Subcutaneous abdominal adipose tissue (tissue), 5 donors: Measurements from ENCODE around the gene C1orf21.

Source experiments
- H3K27ac ChIP-seq: one replicate; pipeline ENCODE4 v1.7.0; 2013; ENCODE audit warnings: low read depth, mild to moderate bottlenecking, inconsistent platforms, low read length, moderate library complexity
- H3K27me3 ChIP-seq, 5 donors: one replicate each; pipeline ENCODE4 v1.7.0; 2013; ENCODE audit warnings: low read length in 5 of 5, inconsistent platforms in 1 of 5; ENCODE audit not compliant: control insufficient read depth in 5 of 5, insufficient read depth in 4 of 5
- H3K36me3 ChIP-seq, 5 donors: one replicate each; pipeline ENCODE4 v1.7.0; 2013; ENCODE audit warnings: low read length in 5 of 5; ENCODE audit not compliant: control insufficient read depth in 5 of 5, insufficient read depth in 5 of 5
- H3K4me1 ChIP-seq, 5 donors: one replicate each; pipeline ENCODE4 v1.7.0; 2013; ENCODE audit warnings: low read length in 5 of 5, mild to moderate bottlenecking in 3 of 5, moderate library complexity in 1 of 5; ENCODE audit not compliant: control insufficient read depth in 5 of 5, insufficient read depth in 5 of 5
- H3K4me3 ChIP-seq, 5 donors: one replicate each; pipeline ENCODE4 v1.7.0; 2013; ENCODE audit warnings: low read length in 5 of 5, low read depth in 1 of 5
- H3K9ac ChIP-seq, 5 donors: one replicate each; pipeline ENCODE4 v1.7.0; 2013; ENCODE audit warnings: low read length in 5 of 5, mild to moderate bottlenecking in 4 of 5, moderate library complexity in 3 of 5
- H3K9me3 ChIP-seq, 5 donors: one replicate each; pipeline ENCODE4 v1.7.0; 2013; ENCODE audit warnings: low read length in 5 of 5; ENCODE audit not compliant: control insufficient read depth in 5 of 5
- donor health status: healthy.
- donor health status: healthy.
- donor health status: healthy.
- donor health status: healthy.
- donor health status: healthy.

Gene C1orf21

DNA sequence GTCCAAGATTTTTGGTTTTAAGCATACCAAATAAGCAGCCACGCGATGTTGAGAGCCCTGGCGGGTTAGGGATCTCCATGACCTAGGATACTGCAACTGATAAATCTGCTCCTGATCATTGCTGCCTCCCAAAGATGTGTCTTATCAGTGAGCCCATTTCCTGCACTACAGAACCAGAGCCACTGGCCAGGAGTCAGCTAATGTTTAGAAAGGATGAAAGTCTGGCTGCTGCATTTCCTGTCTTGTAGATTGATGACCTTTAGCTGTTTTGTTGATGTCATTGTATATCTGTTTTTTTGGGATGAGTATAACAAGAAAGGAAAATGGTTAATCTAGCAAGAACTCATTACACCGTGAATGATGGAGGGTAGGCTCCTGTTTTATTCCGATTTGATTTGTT is 74.5 kb downstream of the C1orf21 start:
- H3K4me1 ChIP-seq, result peaks cover 0 to 16% (median 0%) of the 10 kb centered on the region in 5 donors
- no peaks in the 10 kb centered on the region for H3K9me3 ChIP-seq
- H3K9ac ChIP-seq, result no peak overlapping the region
- no peak overlapping the region for H3K4me3 ChIP-seq
- no peak overlapping the region for H3K27ac ChIP-seq
- H3K36me3 ChIP-seq, result no peaks in the 10 kb centered on the region
- H3K27me3 ChIP-seq, result no peaks in the 10 kb centered on the region

- H3K4me1 ChIP-seq, result peaks cover 0 to 16% (median 0%) of the 10 kb centered on the region in 5 donors
- no peak overlapping the region for H3K9ac ChIP-seq
- H3K27ac ChIP-seq, result no peak overlapping the region
- no peaks in the 10 kb centered on the region for H3K36me3 ChIP-seq
- no peaks in the 10 kb centered on the region for H3K9me3 ChIP-seq
- no peaks in the 10 kb centered on the region for H3K27me3 ChIP-seq
- H3K4me3 ChIP-seq, result no peak overlapping the region
Observed at GRCh38 chr1:184462155-184462554, 75.3 kb downstream of the C1orf21 start.

GRCh38 chr1:184462990-184463389 is 76.2 kb downstream of the C1orf21 start:
- no peak overlapping the region for H3K4me3 ChIP-seq
- H3K9ac ChIP-seq, result no peak overlapping the region
- H3K36me3 ChIP-seq, result no peaks in the 10 kb centered on the region
- no peaks in the 10 kb centered on the region for H3K9me3 ChIP-seq
- no peak overlapping the region for H3K27ac ChIP-seq
- no peaks in the 10 kb centered on the region for H3K27me3 ChIP-seq
- H3K4me1 ChIP-seq, result peaks cover 0 to 18% (median 0%) of the 10 kb centered on the region in 5 donors

DNA sequence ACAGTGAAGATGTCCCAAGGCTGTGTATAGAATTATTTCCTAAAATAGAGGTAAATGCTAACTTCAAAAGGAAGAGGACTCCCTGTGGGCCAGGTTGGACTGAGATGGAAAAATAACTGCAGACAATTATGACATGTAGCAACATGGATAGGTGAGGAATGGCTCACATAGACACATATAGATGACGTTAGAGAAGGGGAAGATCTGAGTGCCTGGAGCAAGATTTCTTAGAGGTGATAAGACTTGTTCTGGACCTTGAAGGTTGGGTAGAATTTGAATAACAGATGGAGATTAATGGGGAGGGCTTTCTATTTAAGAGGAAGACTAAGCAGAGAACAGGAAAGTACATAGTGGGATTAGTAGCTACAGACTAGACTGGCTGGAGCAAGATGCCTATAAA is 76.9 kb downstream of the C1orf21 start:
- no peaks in the 10 kb centered on the region for H3K9me3 ChIP-seq
- no peaks in the 10 kb centered on the region for H3K36me3 ChIP-seq
- no peak overlapping the region for H3K9ac ChIP-seq
- H3K4me3 ChIP-seq, result no peak overlapping the region
- no peaks in the 10 kb centered on the region for H3K27me3 ChIP-seq
- peaks cover 0 to 18% (median 0%) of the 10 kb centered on the region in 5 donors for H3K4me1 ChIP-seq
- H3K27ac ChIP-seq, result no peak overlapping the region

- Histone ChIP-seq H3K27me3 (no peaks in the 10 kb centered on the region), H3K4me3 (no peak overlapping the region), H3K27ac (no peak overlapping the region), H3K36me3 (no peaks in the 10 kb centered on the region), H3K9me3 (no peaks in the 10 kb centered on the region), H3K9ac (no peak overlapping the region), H3K4me1 (peaks cover 0 to 18% (median 0%) of the 10 kb centered on the region in 5 donors)
Observed at GRCh38 chr1:184464757-184465156, 77.9 kb downstream of the C1orf21 start.

DNA sequence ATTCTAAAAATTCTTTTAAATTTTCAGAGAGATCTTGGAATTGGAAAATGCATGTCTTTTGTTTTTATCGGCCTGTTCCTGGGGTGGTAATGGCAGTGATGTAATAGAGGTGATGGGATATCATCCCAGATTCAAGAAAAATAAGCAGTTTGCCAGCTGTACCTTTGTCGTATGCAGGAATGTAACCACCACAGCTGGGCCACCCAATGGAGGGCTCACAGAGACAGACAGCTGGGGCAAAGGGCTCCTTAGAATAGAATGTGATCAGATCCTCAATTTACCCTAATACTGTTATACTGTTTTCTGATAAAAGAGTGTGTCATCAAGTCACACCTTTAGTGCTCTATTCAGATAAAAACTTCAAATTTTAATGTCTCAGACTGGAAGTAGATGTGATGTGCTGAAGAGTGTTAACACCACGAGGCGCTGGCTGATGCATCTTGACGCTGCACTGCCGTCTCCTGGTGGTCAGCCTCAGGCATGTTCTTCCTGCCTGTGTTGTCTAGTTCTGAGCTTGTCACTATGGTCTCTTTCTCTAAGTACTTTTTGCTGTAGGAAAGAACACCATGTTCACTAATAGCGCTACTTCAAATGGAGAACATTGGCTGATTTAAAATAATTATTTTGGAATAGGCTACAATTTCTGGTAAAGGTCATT is 78.8 kb downstream of the C1orf21 start:
- Histone ChIP-seq H3K27me3 (no peaks in the 10 kb centered on the region), H3K9ac (no peak overlapping the region), H3K4me1 (peaks cover 0 to 18% (median 0%) of the 10 kb centered on the region in 5 donors), H3K4me3 (no peak overlapping the region), H3K27ac (no peak overlapping the region), H3K9me3 (no peaks in the 10 kb centered on the region), H3K36me3 (no peaks in the 10 kb centered on the region)

DNA sequence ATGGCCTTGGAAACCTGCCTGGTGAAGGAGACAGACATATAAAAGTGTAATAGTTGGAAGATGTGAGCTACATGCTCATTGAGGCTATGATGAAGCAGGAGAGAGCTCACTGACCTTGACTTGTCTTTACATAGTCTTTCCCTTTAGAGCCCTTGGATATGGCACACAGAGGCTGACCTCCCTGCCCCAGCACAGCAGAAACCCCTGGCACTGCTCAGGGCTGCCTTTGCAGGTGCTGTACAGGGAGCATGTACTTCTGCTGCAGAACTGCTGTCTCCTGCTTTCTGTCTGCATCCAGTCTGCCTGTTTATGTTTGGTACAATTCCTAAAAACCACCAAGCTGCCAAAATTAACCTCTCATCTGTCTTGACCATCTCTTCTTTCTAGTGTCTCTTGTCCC is 80.5 kb downstream of the C1orf21 start:
- no peak overlapping the region for H3K4me3 ChIP-seq
- H3K27ac ChIP-seq, result no peak overlapping the region
- no peak overlapping the region for H3K9ac ChIP-seq
- H3K36me3 ChIP-seq, result no peaks in the 10 kb centered on the region
- no peaks in the 10 kb centered on the region for H3K9me3 ChIP-seq
- H3K27me3 ChIP-seq, result no peaks in the 10 kb centered on the region
- H3K4me1 ChIP-seq, result peaks cover 0 to 3% (median 0%) of the 10 kb centered on the region in 5 donors

DNA sequence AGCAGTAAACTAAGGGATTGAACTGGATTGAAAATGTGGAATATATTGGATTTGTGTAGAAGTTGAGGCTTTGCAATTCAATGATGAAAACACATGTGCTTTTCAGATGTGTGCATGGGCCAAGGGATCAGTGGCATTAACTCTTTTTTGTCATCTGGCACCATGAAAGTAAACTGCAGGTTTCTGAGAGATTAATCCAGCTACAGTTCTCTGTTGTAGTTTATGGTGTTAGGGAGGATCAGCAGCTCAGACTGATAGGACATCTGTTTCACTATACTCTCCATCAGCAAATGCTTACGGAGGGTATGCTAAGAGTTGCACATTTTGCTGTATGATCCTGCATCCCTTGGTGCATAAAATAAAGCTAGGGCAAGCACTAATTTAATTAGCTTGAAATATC is 82.6 kb downstream of the C1orf21 start:
- H3K9me3 ChIP-seq, result peaks cover 0 to 5% (median under 1%) of the 10 kb centered on the region in 5 donors
- H3K36me3 ChIP-seq, result no peaks in the 10 kb centered on the region
- H3K27me3 ChIP-seq, result no peaks in the 10 kb centered on the region
- H3K4me1 ChIP-seq, result peaks cover 0 to 2% (median 0%) of the 10 kb centered on the region in 5 donors
- no peak overlapping the region for H3K27ac ChIP-seq
- no peak overlapping the region for H3K9ac ChIP-seq
- H3K4me3 ChIP-seq, result no peak overlapping the region

GRCh38 chr1:184471686-184472085 is 84.9 kb downstream of the C1orf21 start:
- H3K36me3 ChIP-seq, result no peaks in the 10 kb centered on the region
- peaks cover 0 to 12% (median 10%) of the 10 kb centered on the region in 5 donors for H3K9me3 ChIP-seq
- no peak overlapping the region for H3K9ac ChIP-seq
- H3K4me1 ChIP-seq, result peaks cover 0 to 2% (median 0%) of the 10 kb centered on the region in 5 donors
- no peak overlapping the region for H3K27ac ChIP-seq
- H3K4me3 ChIP-seq, result no peak overlapping the region
- H3K27me3 ChIP-seq, result no peaks in the 10 kb centered on the region

- Histone ChIP-seq H3K4me1 (peaks cover 0 to 2% (median 0%) of the 10 kb centered on the region in 5 donors), H3K27ac (no peak overlapping the region), H3K4me3 (no peak overlapping the region), H3K9ac (no peak overlapping the region), H3K27me3 (no peaks in the 10 kb centered on the region), H3K9me3 (peaks cover 0 to 12% (median 10%) of the 10 kb centered on the region in 5 donors), H3K36me3 (no peaks in the 10 kb centered on the region)
Observed at GRCh38 chr1:184472136-184472535, 85.3 kb downstream of the C1orf21 start.
